Measurements from ENCODE around the gene ZNF280B. TPM values are rescaled to one million over a fixed set of nuclear protein-coding genes. Genes with fewer than 3 reads are reported as not detected.

The ZNF280B gene
- polyA plus RNA-seq, 1 donor from 2014 or later, result 0.98 TPM

DNA sequence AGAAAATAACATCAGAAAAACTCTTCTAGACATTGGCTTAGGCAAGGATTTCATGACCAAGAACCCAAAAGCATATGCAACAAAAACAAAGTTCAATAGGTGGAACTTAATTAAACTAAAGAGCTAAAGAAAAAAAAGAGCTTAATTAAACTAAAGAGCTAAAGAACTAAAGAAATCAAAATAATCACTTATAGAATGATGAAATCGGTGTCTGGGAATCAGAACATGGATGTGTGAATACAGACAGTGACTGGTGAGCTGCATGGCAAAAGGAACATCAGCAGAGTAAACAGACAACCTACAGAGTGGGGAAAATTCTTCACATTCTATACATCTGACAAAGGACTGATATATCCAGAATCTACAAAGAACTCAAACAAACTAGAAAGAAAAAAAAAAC lies 41.4 kb downstream of the ZNF280B start:
- H3K4me3 ChIP-seq (ENCODE audit: low read length), result no peak overlapping the region
- H3K36me3 ChIP-seq (ENCODE audit: insufficient read depth, low read length), result no peaks in the 10 kb centered on the region
- no peaks in the 10 kb centered on the region for H3K9me2 ChIP-seq (ENCODE audit: insufficient read depth, low read length)
- no peaks in the 10 kb centered on the region for H4K20me1 ChIP-seq (ENCODE audit: insufficient read depth)
- no peaks in the 10 kb centered on the region for H3K9me3 ChIP-seq (ENCODE audit: low read length)
- no peak overlapping the region for H3K9ac ChIP-seq (ENCODE audit: low read length)
- H3F3A ChIP-seq (ENCODE audit: insufficient read depth, low read length, poor library complexity, severe bottlenecking), result no peaks in the 10 kb centered on the region
- no peak overlapping the region for H3K27ac ChIP-seq (ENCODE audit: low read length)
- TF ChIP-seq, protein P1, sequence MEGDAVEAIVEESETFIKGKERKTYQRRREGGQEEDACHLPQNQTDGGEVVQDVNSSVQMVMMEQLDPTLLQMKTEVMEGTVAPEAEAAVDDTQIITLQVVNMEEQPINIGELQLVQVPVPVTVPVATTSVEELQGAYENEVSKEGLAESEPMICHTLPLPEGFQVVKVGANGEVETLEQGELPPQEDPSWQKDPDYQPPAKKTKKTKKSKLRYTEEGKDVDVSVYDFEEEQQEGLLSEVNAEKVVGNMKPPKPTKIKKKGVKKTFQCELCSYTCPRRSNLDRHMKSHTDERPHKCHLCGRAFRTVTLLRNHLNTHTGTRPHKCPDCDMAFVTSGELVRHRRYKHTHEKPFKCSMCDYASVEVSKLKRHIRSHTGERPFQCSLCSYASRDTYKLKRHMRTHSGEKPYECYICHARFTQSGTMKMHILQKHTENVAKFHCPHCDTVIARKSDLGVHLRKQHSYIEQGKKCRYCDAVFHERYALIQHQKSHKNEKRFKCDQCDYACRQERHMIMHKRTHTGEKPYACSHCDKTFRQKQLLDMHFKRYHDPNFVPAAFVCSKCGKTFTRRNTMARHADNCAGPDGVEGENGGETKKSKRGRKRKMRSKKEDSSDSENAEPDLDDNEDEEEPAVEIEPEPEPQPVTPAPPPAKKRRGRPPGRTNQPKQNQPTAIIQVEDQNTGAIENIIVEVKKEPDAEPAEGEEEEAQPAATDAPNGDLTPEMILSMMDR (IDR thresholded peaks at IDR 0.05; ENCODE audit: poor library complexity, severe bottlenecking), result no peak
- TF ChIP-seq EP300 (conservative IDR thresholded peaks at IDR 0.05; ENCODE audit: poor library complexity, severe bottlenecking) (no peak), RAD21 (conservative IDR thresholded peaks at IDR 0.05) (no peak), TAF1 (IDR thresholded peaks at IDR 0.05; ENCODE audit: low read depth) (no peak)
- H3K27me3 ChIP-seq (ENCODE audit: insufficient read depth, low read depth, low read length), result no peaks in the 10 kb centered on the region
- no peak overlapping the region for H3K4me2 ChIP-seq (ENCODE audit: low read length)
- no peaks in the 10 kb centered on the region for H3K79me2 ChIP-seq (replicated peaks; ENCODE audit: insufficient read depth, low read length)
- no peak overlapping the region for H2AFZ ChIP-seq (ENCODE audit: low read depth, low read length)

DNA sequence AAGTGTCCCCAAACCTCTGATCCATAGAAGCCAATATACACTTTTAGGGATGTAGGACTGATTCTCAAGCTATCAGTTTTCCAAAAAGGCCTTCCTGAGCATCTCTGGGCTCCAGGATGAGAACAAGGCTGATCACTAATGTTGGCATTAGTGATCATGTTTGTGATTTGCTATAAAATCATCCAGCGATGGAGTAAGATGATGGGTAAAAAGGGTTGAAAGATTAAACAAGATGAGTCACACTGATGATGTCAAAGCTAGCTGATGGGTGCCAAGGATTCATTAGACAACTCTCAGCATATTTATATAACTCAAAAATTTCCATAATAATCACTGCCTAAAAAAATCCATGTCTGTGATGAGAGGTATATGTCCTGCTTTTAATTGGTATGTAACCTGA lies 42.8 kb downstream of the ZNF280B start:
- Histone ChIP-seq H3K9me2 (ENCODE audit: insufficient read depth, low read length) (no peaks in the 10 kb centered on the region), H4K20me1 (ENCODE audit: insufficient read depth) (no peaks in the 10 kb centered on the region), H3F3A (ENCODE audit: insufficient read depth, low read length, poor library complexity, severe bottlenecking) (no peaks in the 10 kb centered on the region), H3K36me3 (ENCODE audit: insufficient read depth, low read length) (no peaks in the 10 kb centered on the region), H2AFZ (ENCODE audit: low read depth, low read length) (no peak overlapping the region), H3K27ac (ENCODE audit: low read length) (no peak overlapping the region), H3K4me2 (ENCODE audit: low read length) (no peak overlapping the region), H3K79me2 (replicated peaks; ENCODE audit: insufficient read depth, low read length) (no peaks in the 10 kb centered on the region), H3K27me3 (ENCODE audit: insufficient read depth, low read depth, low read length) (no peaks in the 10 kb centered on the region), H3K9me3 (ENCODE audit: low read length) (no peaks in the 10 kb centered on the region), H3K9ac (ENCODE audit: low read length) (no peak overlapping the region), H3K4me3 (ENCODE audit: low read length) (no peak overlapping the region)
- TF ChIP-seq TAF1 (IDR thresholded peaks at IDR 0.05; ENCODE audit: low read depth) (no peak), MXI1 (conservative IDR thresholded peaks at IDR 0.05; ENCODE audit: poor library complexity, severe bottlenecking) (no peak), EZH2 (IDR thresholded peaks at IDR 0.05; ENCODE audit: borderline replicate concordance, insufficient read depth, low read length, poor library complexity, severe bottlenecking) (no peak)

DNA sequence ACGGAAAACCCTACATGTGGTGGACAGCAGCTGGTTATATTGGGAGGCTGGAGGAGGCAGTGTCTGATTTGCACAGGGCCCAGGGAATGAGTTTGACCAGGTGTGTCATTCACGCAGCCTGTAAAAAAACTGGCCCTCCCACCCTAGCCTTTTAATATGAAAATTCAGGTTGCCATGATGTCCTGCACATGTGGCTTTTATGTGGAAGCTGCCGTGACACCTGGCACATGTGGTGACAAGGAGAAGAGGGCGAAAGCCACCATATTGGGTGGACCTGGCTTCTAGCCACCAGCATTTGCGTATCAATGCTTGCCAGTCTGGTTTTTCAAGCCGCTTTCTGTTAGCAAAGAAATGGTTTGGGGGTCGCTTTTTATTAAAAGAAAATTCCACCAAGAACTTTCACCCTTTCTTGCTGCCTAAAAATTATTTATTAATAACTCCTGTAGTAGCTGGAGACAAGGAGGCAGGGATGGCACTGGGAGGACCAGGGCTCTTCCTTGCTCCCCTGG lies 43.4 kb downstream of the ZNF280B start:
- Histone ChIP-seq H3K36me3 (ENCODE audit: insufficient read depth, low read length) (no peaks in the 10 kb centered on the region), H3F3A (ENCODE audit: insufficient read depth, low read length, poor library complexity, severe bottlenecking) (no peaks in the 10 kb centered on the region), H3K79me2 (replicated peaks; ENCODE audit: insufficient read depth, low read length) (no peaks in the 10 kb centered on the region), H3K9ac (ENCODE audit: low read length) (no peak overlapping the region), H3K4me2 (ENCODE audit: low read length) (no peak overlapping the region), H3K27me3 (ENCODE audit: insufficient read depth, low read depth, low read length) (no peaks in the 10 kb centered on the region), H3K9me2 (ENCODE audit: insufficient read depth, low read length) (no peaks in the 10 kb centered on the region), H3K9me3 (ENCODE audit: low read length) (no peaks in the 10 kb centered on the region), H4K20me1 (ENCODE audit: insufficient read depth) (no peaks in the 10 kb centered on the region), H3K4me3 (ENCODE audit: low read length) (no peak overlapping the region), H2AFZ (ENCODE audit: low read depth, low read length) (no peak overlapping the region), H3K27ac (ENCODE audit: low read length) (no peak overlapping the region)
- TF ChIP-seq TAF1 (IDR thresholded peaks at IDR 0.05; ENCODE audit: low read depth), result no peak
- TF ChIP-seq, protein P1 (IDR thresholded peaks at IDR 0.05; ENCODE audit: poor library complexity, severe bottlenecking), result no peak
- no peak for TF ChIP-seq SMC3 (conservative IDR thresholded peaks at IDR 0.05; ENCODE audit: poor library complexity)
- no peak for TF ChIP-seq EZH2 (IDR thresholded peaks at IDR 0.05; ENCODE audit: borderline replicate concordance, insufficient read depth, low read length, poor library complexity, severe bottlenecking)
- TF ChIP-seq EP300 (conservative IDR thresholded peaks at IDR 0.05; ENCODE audit: poor library complexity, severe bottlenecking), result no peak
- no peak for TF ChIP-seq POLR2AphosphoS5 (IDR thresholded peaks at IDR 0.05)
- TF ChIP-seq RAD21 (conservative IDR thresholded peaks at IDR 0.05), result no peak
- no peak for TF ChIP-seq MXI1 (conservative IDR thresholded peaks at IDR 0.05; ENCODE audit: poor library complexity, severe bottlenecking)
- TF ChIP-seq REST (IDR thresholded peaks at IDR 0.05; ENCODE audit: borderline replicate concordance), result no peak

Data from neural cell (in vitro differentiated cells).